ENCODE results near the gene DYNC1I1. TPM values are rescaled to one million over a fixed set of nuclear protein-coding genes. Genes with fewer than 3 reads are reported as not detected.

Gene DYNC1I1
- total and polyA plus RNA-seq, 2 experiments from 2014 or later: 1.4 to 4.1 TPM

GRCh38 chr7:95951531-95951930 is 179.2 kb downstream of the DYNC1I1 start:
- H4K20me1 ChIP-seq (replicated peaks; ENCODE audit: insufficient read depth): no peaks in the 10 kb centered on the region
- Mint-ChIP-seq H3K4me3 (no peak overlapping the region), H3K36me3 (ENCODE audit: low read depth) (no peaks in the 10 kb centered on the region), H3K27me3 (ENCODE audit: insufficient read depth, low read depth, poor library complexity) (peaks cover 2% of the 10 kb centered on the region), H3K9me3 (no peaks in the 10 kb centered on the region), H3K27ac (no peak overlapping the region), H3K4me1 (no peaks in the 10 kb centered on the region)
- H3F3A ChIP-seq (replicated peaks; ENCODE audit: low read depth): no peaks in the 10 kb centered on the region
- H3K36me3 ChIP-seq (ENCODE audit: insufficient read depth): no peaks in the 10 kb centered on the region
- no peak for ATAC-seq
- no peak overlapping the region for H2AFZ ChIP-seq
- no peaks in the 10 kb centered on the region for H3K4me1 ChIP-seq (ENCODE audit: insufficient read depth)
- H3K79me2 ChIP-seq (replicated peaks; ENCODE audit: insufficient read depth): no peaks in the 10 kb centered on the region
- no peak overlapping the region for H3K4me2 ChIP-seq
- H3K27me3 ChIP-seq (ENCODE audit: insufficient read depth): no peaks in the 10 kb centered on the region
- H3K4me3 ChIP-seq: no peak overlapping the region
- H3K27ac ChIP-seq (ENCODE audit: low read depth): no peak overlapping the region
- no peak for TF ChIP-seq REST (IDR thresholded peaks at IDR 0.05; ENCODE audit: unreplicated experiment)
- TF ChIP-seq CREB1 (CRISPR knock-in tag; IDR thresholded peaks at IDR 0.05; ENCODE audit: low read depth): no peak
- no peak for TF ChIP-seq ZNF331 (CRISPR knock-in tag; IDR thresholded peaks at IDR 0.05; ENCODE audit: low read depth)
- TF ChIP-seq ZNF462 (CRISPR knock-in tag; IDR thresholded peaks at IDR 0.05): no peak
- TF ChIP-seq CTCF (conservative IDR thresholded peaks at IDR 0.05; ENCODE audit: low read depth in 2 of 2): no peak
- TF ChIP-seq ETS1 (IDR thresholded peaks at IDR 0.05): no peak
- no peak for TF ChIP-seq EZH2 (IDR thresholded peaks at IDR 0.05; ENCODE audit: low read depth, unreplicated experiment)
- TF ChIP-seq JUNB (IDR thresholded peaks at IDR 0.05; ENCODE audit: unreplicated experiment): no peak
- DNase-seq (ENCODE audit: low spot score): no peak
- peaks cover 4% of the 10 kb centered on the region; the same call in 1 of the 2 replicates for H3K9me2 ChIP-seq (ENCODE audit: insufficient read depth)

Data from GM23338 (cell line).